B cell (primary cell): ENCODE results near the gene CSE1L.

Source experiments
- CTCF ChIP-seq: fragments of 200-600 bp; IDR thresholded peaks from one replicate; pipeline ENCODE4 v1.8.0; 2022; ENCODE audit warnings: antibody characterized with exemption, mild to moderate bottlenecking
- EZH2 ChIP-seq: IDR thresholded peaks from 2 replicates; pipeline ENCODE4 v1.6.1; 2012; ENCODE audit warnings: borderline replicate concordance, low read depth, mild to moderate bottlenecking, moderate library complexity, low read length; ENCODE audit not compliant: insufficient read depth, poor library complexity, severe bottlenecking

GRCh38 chr20:49029203-49029602 is 16.9 kb upstream of the CSE1L start:
- no peak for TF ChIP-seq CTCF
- no peak for TF ChIP-seq EZH2
